Choroid plexus epithelial cell (primary cell): Measurements from ENCODE around the gene CYP27C1.
A peak's percentile ranks its signal among the peaks of the same experiment; 100 is the strongest.

Experiments used
- DNase-seq: peaks from one replicate; pipeline ENCODE4 v3.0.0-alpha.2; 2010; ENCODE audit warnings: low read depth
- H3K4me3 ChIP-seq: 2 replicates; pipeline ENCODE4 v1.5.1; 2011; ENCODE audit warnings: low read depth, mild to moderate bottlenecking, control low read depth, low read length, moderate library complexity
- CTCF ChIP-seq: conservative IDR thresholded peaks from 2 replicates; pipeline ENCODE4 v1.5.1; 2011; ENCODE audit warnings: low read depth, mild to moderate bottlenecking, control low read depth, inconsistent platforms, low read length, moderate library complexity

CYP27C1 gene

GRCh38 chr2:127174640-127175039, 45.5 kb downstream of the CYP27C1 start:
- H3K4me3 ChIP-seq, result no peak overlapping the region
- no peak for DNase-seq
- no peak for TF ChIP-seq CTCF

- peak; percentile 74 for DNase-seq
- no peak overlapping the region for H3K4me3 ChIP-seq
- TF ChIP-seq CTCF, result peak; percentile 72
Measured at GRCh38 chr2:127174136-127174535, 46.0 kb downstream of the CYP27C1 start.

GRCh38 chr2:127173057-127173456, 47.0 kb downstream of the CYP27C1 start:
- peak; percentile 83 for DNase-seq
- H3K4me3 ChIP-seq, result no peak overlapping the region
- TF ChIP-seq CTCF, result no peak

GRCh38 chr2:127172306-127172705, 47.8 kb downstream of the CYP27C1 start:
- DNase-seq, result no peak
- H3K4me3 ChIP-seq, result no peak overlapping the region
- no peak for TF ChIP-seq CTCF

- no peak for DNase-seq
- H3K4me3 ChIP-seq, result no peak overlapping the region
- no peak for TF ChIP-seq CTCF
Measured at GRCh38 chr2:127170452-127171197, 49.5 kb downstream of the CYP27C1 start.

GRCh38 chr2:127170021-127170420, 50.1 kb downstream of the CYP27C1 start:
- TF ChIP-seq CTCF, result no peak
- no peak overlapping the region for H3K4me3 ChIP-seq
- no peak for DNase-seq

GRCh38 chr2:127169066-127169660, 50.9 kb downstream of the CYP27C1 start:
- no peak for TF ChIP-seq CTCF
- no peak overlapping the region for H3K4me3 ChIP-seq
- no peak for DNase-seq
